SU-DHL-6 (cell line): ENCODE results near the gene YJU2.

Source experiments
- CTCF ChIP-seq: fragments of 200-600 bp; sonication (generic); IDR thresholded peaks from one replicate; pipeline ENCODE4 v1.5.1; 2017; ENCODE audit warnings: antibody characterized with exemption, mild to moderate bottlenecking, low read length, moderate library complexity; ENCODE audit not compliant: insufficient read depth, poor library complexity, severe bottlenecking
- EZH2phosphoT487 ChIP-seq: fragments of 200-600 bp; sonication (generic), shearing (Covaris generic); conservative IDR thresholded peaks from 2 replicates; pipeline ENCODE4 v1.6.1; 2018; ENCODE audit warnings: mild to moderate bottlenecking, antibody characterized with exemption, low read length, moderate library complexity, mixed read lengths

DNA sequence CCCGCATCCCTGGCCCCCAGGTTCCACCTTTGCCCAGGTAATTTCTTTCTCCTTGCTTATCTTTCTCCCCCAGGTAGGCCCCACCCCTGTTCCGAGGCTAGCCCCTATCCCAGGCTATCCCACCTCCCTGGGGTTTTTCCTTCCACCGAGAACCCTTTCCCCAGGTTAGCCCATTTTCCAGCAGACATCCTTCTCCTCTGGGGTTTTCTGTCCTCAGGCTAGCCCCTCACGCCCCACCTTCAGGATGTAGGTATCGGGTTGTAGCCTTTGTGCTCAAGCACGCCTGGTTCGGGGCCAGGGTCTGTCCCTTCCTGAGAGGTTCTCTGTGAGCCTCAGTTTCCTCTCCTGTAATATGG lies 58.4 kb downstream of the YJU2 start:
- TF ChIP-seq CTCF (no peak), EZH2phosphoT487 (no peak)
